ENCODE data around the gene PDHA1. TPM values are rescaled to one million over a fixed set of nuclear protein-coding genes. Genes with fewer than 3 reads are reported as not detected.

PDHA1 gene
- polyA plus RNA-seq (ENCODE audit: insufficient read depth in 1 of 5, insufficient read length in 5 of 5, low replicate concordance in 1 of 5): 100 to 1,000 TPM; 152 to 180 (median 154) TPM
- long read RNA-seq, donor 1, transcript PDHA1-206 (11 exons, 3,310 nt): major isoform, 18 of 91 reads
- long read RNA-seq, donor 1, partial matches to known transcripts: 53 of 91 reads
- long read RNA-seq, donor 1, other reads (novel, unspliced or antisense): 0 of 91 reads
- long read RNA-seq, donor 2, transcript PDHA1-206 (11 exons, 3,310 nt): major isoform, 18 of 50 reads
- long read RNA-seq, donor 2, partial matches to known transcripts: 25 of 50 reads
- long read RNA-seq, donor 2, other reads (novel, unspliced or antisense): 0 of 50 reads
- long read RNA-seq, donor 3, transcript PDHA1-202 (4 exons, 709 nt): minor isoform, 10 of 87 reads
- long read RNA-seq, donor 3, transcript PDHA1-211 (4 exons, 611 nt): minor isoform, 6 of 87 reads
- long read RNA-seq, donor 3, transcript PDHA1-206 (11 exons, 3,310 nt): major isoform, 20 of 87 reads
- long read RNA-seq, donor 3, transcript PDHA1-208 (3 exons, 791 nt): minor isoform, 8 of 87 reads
- long read RNA-seq, donor 3, partial matches to known transcripts: 39 of 87 reads
- long read RNA-seq, donor 3, other reads (novel, unspliced or antisense): 0 of 87 reads
- long read RNA-seq, donor 4, transcript PDHA1-202 (4 exons, 709 nt): minor isoform, 6 of 65 reads
- long read RNA-seq, donor 4, transcript PDHA1-206 (11 exons, 3,310 nt): major isoform, 7 of 65 reads
- long read RNA-seq, donor 4, transcript PDHA1-211 (4 exons, 611 nt): minor isoform, 5 of 65 reads
- long read RNA-seq, donor 4, partial matches to known transcripts: 40 of 65 reads
- long read RNA-seq, donor 4, other reads (novel, unspliced or antisense): 0 of 65 reads
- long read RNA-seq, donor 5, transcript PDHA1-208 (3 exons, 791 nt): minor isoform, 5 of 132 reads
- long read RNA-seq, donor 5, transcript PDHA1-206 (11 exons, 3,310 nt): major isoform, 29 of 132 reads
- long read RNA-seq, donor 5, transcript PDHA1-202 (4 exons, 709 nt): minor isoform, 7 of 132 reads
- long read RNA-seq, donor 5, partial matches to known transcripts: 83 of 132 reads
- long read RNA-seq, donor 5, other reads (novel, unspliced or antisense): 0 of 132 reads
- long read RNA-seq, donor 6, transcript PDHA1-210 (4 exons, 437 nt): minor isoform, 6 of 86 reads
- long read RNA-seq, donor 6, transcript PDHA1-211 (4 exons, 611 nt): major isoform, 7 of 86 reads
- long read RNA-seq, donor 6, transcript PDHA1-202 (4 exons, 709 nt): minor isoform, 5 of 86 reads
- long read RNA-seq, donor 6, transcript PDHA1-206 (11 exons, 3,310 nt): major isoform, 7 of 86 reads
- long read RNA-seq, donor 6, partial matches to known transcripts: 56 of 86 reads
- long read RNA-seq, donor 6, other reads (novel, unspliced or antisense): 0 of 86 reads
- long read RNA-seq, donor 7, transcript PDHA1-206 (11 exons, 3,310 nt): major isoform, 15 of 88 reads
- long read RNA-seq, donor 7, partial matches to known transcripts: 63 of 88 reads
- long read RNA-seq, donor 7, other reads (novel, unspliced or antisense): 0 of 88 reads
- long read RNA-seq, donor 8, partial matches to known transcripts: 7 of 16 reads
- long read RNA-seq, donor 8, other reads (novel, unspliced or antisense): 0 of 16 reads

- DNase-seq: peak; percentile 92 to 93
These were observed at the start of gene PDHA1 for GRCh38 chrX:19343535-19344408. Gene PDHA1 (plus strand): TSS chrX:19343927. CDS start chrX:19344038, 111 bp downstream.

GRCh38 chrX:19303256-19303880 lies 40.4 kb upstream of the PDHA1 start:
- DNase-seq: peak; percentile 5 to 20

- DNase-seq: no peak
These were observed 17.2 kb upstream of the PDHA1 start for GRCh38 chrX:19326567-19326966.

GRCh38 chrX:19331831-19332230 lies 11.9 kb upstream of the PDHA1 start:
- DNase-seq: no peak

GRCh38 chrX:19332983-19333382 lies 10.7 kb upstream of the PDHA1 start:
- DNase-seq: peak in 1 of 2 donors; percentile 55

GRCh38 chrX:19334945-19335626 lies 8.6 kb upstream of the PDHA1 start:
- DNase-seq: no peak

- DNase-seq: no peak
These were observed 1.3 kb upstream of the PDHA1 start for GRCh38 chrX:19342331-19342906.

- no peak for DNase-seq
These were observed 617 bp upstream of the PDHA1 start for GRCh38 chrX:19343085-19343534.

GRCh38 chrX:19344661-19345060 lies 934 bp downstream of the PDHA1 start:
- DNase-seq: no peak

GRCh38 chrX:19347916-19348315 lies 4.2 kb downstream of the PDHA1 start:
- DNase-seq: no peak

GRCh38 chrX:19349264-19349663 lies 5.5 kb downstream of the PDHA1 start:
- no peak for DNase-seq

GRCh38 chrX:19350941-19351384 lies 7.2 kb downstream of the PDHA1 start:
- DNase-seq: no peak

GRCh38 chrX:19354625-19355024 lies 10.9 kb downstream of the PDHA1 start:
- no peak for DNase-seq

- DNase-seq: no peak
These were observed 14.8 kb downstream of the PDHA1 start for GRCh38 chrX:19358521-19358920.

- no peak for DNase-seq
These were observed 17.2 kb downstream of the PDHA1 start for GRCh38 chrX:19360903-19361302.

GRCh38 chrX:19361701-19362100 lies 18.0 kb downstream of the PDHA1 start:
- no peak for DNase-seq

GRCh38 chrX:19368576-19368975 lies 24.8 kb downstream of the PDHA1 start:
- no peak for DNase-seq

GRCh38 chrX:19370061-19370460 lies 26.3 kb downstream of the PDHA1 start:
- no peak for DNase-seq
